Nephron progenitor cell (in vitro differentiated cells): ENCODE measurements around the gene CCDC57.
A peak's percentile ranks its signal among the peaks of the same experiment; 100 is the strongest.

ENCODE experiments used
- DNase-seq: peaks from one replicate; pipeline ENCODE4 v3.0.0; 2021
- H3K27ac Mint-ChIP-seq: 2 replicates; pipeline ENCODE4 v1.8.0; 2021; ENCODE audit warnings: mild to moderate bottlenecking, moderate library complexity, mixed read lengths
- H3K27me3 Mint-ChIP-seq: 2 replicates; pipeline ENCODE4 v1.8.0; 2021; ENCODE audit warnings: mild to moderate bottlenecking, low read depth, mixed read lengths; ENCODE audit not compliant: poor library complexity
- H3K36me3 Mint-ChIP-seq: 2 replicates; pipeline ENCODE4 v1.8.0; 2021; ENCODE audit warnings: low read depth, mixed read lengths
- H3K4me1 Mint-ChIP-seq: 2 replicates; pipeline ENCODE4 v1.8.0; 2021; ENCODE audit warnings: mixed read lengths
- H3K4me3 Mint-ChIP-seq: 2 replicates; pipeline ENCODE4 v1.8.0; 2021; ENCODE audit warnings: mild to moderate bottlenecking, moderate library complexity, mixed read lengths
- H3K9me3 Mint-ChIP-seq: 2 replicates; pipeline ENCODE4 v1.8.0; 2021; ENCODE audit warnings: mild to moderate bottlenecking, moderate library complexity, mixed read lengths
- TF ChIP-seq, protein P1 (sequence below): fragments of 200-600 bp; sonication (generic); IDR thresholded peaks from 2 replicates; pipeline ENCODE4 v1.5.0; 2021; ENCODE audit warnings: antibody characterized with exemption

The CCDC57 gene

DNA sequence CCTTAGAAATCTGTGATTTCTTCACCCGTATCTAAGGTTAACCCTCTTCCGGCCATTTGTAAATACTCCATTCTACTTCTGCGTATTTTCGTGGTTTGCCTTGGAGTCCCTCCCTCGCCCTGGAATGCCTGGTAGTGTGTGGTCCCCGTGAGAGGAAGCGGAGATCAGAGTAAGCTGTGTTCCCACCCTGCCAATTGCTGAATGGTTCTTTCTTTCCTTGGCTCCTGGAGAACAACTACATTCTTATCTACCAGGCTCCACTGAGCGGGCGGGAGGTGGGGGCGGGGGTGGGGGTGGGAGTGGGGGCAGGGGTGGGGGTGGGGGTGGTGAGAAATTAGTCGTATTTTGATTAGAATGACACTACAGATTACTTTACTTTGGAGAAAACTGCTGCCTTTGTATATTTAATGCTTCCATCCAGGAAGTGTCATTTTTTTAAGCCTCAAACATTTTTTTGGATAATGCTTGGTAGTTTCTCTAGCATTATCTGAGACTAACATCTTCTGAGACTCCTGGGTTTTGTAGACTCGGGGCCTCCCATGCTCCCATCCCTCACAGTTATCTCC lies 93.7 kb downstream of the CCDC57 start:
- DNase-seq = no peak
- Mint-ChIP-seq H3K4me1 (peaks cover 60% of the 10 kb centered on the region), H3K27ac (peak overlapping the region; percentile 46), H3K4me3 (peak overlapping the region; percentile 41), H3K9me3 (no peaks in the 10 kb centered on the region), H3K27me3 (no peaks in the 10 kb centered on the region), H3K36me3 (peaks cover 11% of the 10 kb centered on the region)
- TF ChIP-seq, protein P1, sequence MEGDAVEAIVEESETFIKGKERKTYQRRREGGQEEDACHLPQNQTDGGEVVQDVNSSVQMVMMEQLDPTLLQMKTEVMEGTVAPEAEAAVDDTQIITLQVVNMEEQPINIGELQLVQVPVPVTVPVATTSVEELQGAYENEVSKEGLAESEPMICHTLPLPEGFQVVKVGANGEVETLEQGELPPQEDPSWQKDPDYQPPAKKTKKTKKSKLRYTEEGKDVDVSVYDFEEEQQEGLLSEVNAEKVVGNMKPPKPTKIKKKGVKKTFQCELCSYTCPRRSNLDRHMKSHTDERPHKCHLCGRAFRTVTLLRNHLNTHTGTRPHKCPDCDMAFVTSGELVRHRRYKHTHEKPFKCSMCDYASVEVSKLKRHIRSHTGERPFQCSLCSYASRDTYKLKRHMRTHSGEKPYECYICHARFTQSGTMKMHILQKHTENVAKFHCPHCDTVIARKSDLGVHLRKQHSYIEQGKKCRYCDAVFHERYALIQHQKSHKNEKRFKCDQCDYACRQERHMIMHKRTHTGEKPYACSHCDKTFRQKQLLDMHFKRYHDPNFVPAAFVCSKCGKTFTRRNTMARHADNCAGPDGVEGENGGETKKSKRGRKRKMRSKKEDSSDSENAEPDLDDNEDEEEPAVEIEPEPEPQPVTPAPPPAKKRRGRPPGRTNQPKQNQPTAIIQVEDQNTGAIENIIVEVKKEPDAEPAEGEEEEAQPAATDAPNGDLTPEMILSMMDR = no peak

DNA sequence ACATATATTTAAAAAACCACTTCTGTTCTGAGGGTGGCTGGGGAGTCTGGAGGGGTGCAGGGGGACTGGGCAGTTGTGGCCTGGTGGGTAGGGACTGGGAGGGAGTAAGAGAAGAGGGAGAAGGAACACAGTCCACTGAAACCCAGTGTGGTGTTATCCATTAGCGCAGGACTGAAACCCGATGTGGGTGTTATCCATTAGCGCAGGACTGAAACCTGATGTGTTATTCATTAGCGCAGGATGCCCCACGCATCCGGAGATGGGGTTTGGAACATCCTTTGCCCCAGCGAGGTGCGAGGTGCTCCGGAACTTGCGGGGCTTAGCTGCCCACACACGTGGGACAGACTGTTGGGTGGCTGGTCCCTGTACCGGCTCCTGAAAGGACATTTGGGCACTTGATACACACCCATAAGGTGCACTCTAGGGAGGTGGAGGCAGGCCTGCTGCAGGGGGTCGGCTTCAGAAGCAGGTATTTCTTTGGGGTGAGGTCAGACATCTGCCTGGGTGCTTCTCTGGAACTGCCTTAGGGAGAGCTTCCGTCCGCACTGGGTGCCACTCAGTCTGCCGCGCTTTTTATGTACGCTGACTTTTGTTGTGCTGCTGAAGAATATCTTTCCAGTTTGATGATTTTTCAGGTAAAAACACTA lies 94.4 kb downstream of the CCDC57 start:
- Mint-ChIP-seq H3K9me3 (no peaks in the 10 kb centered on the region), H3K27ac (peak overlapping the region; percentile 94), H3K36me3 (peaks cover 8% of the 10 kb centered on the region), H3K4me3 (no peak overlapping the region), H3K4me1 (peaks cover 65% of the 10 kb centered on the region), H3K27me3 (no peaks in the 10 kb centered on the region)
- no peak for DNase-seq
- TF ChIP-seq, protein P1 = no peak

DNA sequence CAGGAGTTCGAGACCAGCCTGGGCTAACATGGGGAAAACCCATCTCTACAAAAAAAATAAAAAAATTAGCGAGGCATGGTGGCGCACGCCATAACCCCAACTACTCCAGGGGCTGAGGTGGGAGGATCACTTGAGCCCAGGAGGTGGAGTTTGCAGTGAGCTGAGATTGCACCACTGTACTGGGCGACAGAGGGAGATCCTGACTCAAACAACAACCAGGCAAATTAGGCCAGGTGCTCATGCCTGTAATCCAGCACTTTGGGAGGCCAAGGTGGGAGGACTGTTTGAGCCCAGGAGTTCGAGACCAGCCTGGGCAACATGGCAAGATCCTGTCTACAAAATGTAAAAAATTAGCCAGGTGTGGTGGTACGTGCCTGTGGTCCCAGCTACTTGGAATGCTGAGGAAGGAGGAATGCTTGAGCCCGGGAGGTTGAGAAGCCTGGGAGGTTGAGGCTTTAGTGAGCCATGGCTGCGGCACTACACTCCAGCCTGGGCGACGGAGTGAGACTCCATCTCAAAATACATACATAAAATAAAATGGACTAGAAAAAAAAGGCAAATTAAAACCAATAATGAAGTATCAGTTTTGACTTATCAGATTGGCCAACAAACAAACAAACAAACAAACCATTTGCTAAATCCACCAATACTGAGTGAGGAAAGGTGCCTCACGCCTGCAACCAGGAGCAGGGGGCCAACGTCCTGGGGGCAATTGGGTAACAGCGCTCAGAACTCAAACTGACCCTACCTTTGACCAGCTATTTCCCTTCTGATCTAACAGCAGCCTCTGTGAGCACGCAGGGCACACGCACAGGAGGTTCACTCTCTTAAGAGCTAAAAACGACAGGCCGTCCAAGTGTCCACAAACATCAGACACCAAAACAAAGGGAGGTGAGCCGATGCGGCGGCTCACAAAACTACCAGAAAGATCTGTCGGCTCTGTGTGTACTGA lies 95.2 kb downstream of the CCDC57 start:
- TF ChIP-seq, protein P1 = no peak
- H3K9me3 Mint-ChIP-seq = no peaks in the 10 kb centered on the region
- H3K4me3 Mint-ChIP-seq = no peak overlapping the region

DNA sequence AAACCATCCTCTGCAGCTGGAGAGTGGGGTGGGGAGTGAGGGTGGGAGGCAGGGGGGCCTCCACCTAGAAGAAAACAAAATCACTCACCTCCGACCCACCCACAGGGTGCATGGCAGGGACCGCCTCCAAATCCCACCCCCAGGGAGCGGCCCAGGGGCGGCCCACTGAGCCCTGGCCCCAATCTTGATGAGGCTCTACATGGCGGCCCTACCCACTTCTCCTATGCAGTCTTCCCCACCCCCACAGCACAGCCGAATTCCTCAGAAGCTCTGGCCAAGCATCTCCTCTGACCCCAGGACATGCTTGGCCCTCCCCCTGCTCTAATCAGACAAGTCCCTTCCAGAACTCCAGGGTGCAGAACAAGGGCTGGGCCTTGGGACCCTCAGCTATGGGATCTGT lies 96.4 kb downstream of the CCDC57 start:
- no peak overlapping the region for H3K27ac Mint-ChIP-seq
- no peak for DNase-seq
- no peaks in the 10 kb centered on the region for H3K9me3 Mint-ChIP-seq
- H3K27me3 Mint-ChIP-seq = no peaks in the 10 kb centered on the region
- H3K36me3 Mint-ChIP-seq = peaks cover 18% of the 10 kb centered on the region
- H3K4me1 Mint-ChIP-seq = peaks cover 62% of the 10 kb centered on the region
- H3K4me3 Mint-ChIP-seq = no peak overlapping the region
- TF ChIP-seq, protein P1 = no peak

More for the DNA sequence above, 95.2 kb downstream of the CCDC57 start:
- Mint-ChIP-seq H3K4me1 (peaks cover 61% of the 10 kb centered on the region), H3K36me3 (peaks cover 6% of the 10 kb centered on the region), H3K27ac (peak overlapping the region; percentile 94), H3K27me3 (no peaks in the 10 kb centered on the region)
- DNase-seq = no peak

DNA sequence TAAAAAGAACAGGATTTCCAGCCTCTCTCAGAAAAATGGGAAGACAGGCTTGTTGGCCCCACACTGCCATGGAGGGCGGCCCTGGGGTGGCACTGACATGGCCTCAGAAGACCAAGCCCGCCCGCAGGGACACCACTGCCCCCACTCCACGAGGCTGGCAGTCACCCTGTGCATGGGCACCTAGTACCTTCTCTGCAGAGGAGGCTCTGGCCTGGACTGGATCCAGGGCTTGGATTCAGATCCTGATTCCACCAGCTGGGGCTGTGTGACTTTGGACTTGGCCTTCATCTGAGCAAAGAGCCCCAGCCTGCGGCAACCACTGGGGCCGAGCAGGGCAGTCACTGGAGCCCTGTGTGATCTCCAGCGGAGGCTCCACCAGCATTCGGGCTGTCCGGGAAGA lies 97.8 kb downstream of the CCDC57 start:
- no peak for DNase-seq
- TF ChIP-seq, protein P1 = no peak
- Mint-ChIP-seq H3K9me3 (no peaks in the 10 kb centered on the region), H3K4me3 (no peak overlapping the region), H3K27me3 (no peaks in the 10 kb centered on the region), H3K36me3 (peaks cover 27% of the 10 kb centered on the region), H3K27ac (no peak overlapping the region), H3K4me1 (peaks cover 65% of the 10 kb centered on the region)
